ENCODE results near the gene SPC25. TPM values are rescaled to one million over a fixed set of nuclear protein-coding genes. Genes with fewer than 3 reads are reported as not detected.

The SPC25 gene
- total RNA-seq, 1 donor from 2014 or later, result 60.0 TPM

DNA sequence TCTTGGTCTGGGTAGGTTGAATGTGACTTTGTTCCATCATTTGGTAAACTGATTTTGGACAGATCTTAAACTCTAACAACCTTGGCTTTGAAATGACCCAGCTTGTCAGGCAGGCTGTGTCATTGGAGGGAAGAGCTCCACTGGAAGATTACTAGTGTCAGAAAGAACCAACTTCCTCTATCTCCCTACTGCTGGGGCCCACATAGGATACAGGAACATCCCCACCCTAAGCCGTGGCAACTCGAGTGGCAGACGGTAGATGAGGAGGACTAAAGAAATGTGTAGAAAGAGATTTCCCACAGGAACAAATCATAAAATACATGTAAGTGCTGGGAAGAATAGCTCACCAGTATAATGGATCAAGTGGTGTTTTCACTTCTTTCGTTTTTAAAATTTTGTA is 6.6 kb upstream of the SPC25 start:
- no peaks in the 10 kb centered on the region for H3K36me3 ChIP-seq
- DNase-seq (ENCODE audit: low spot score), result no peak
- H3K27me3 ChIP-seq, result peaks cover 11% of the 10 kb centered on the region
- no peaks in the 10 kb centered on the region for H3K36me3 Mint-ChIP-seq
- no peak overlapping the region for H2AFZ ChIP-seq (replicated peaks)
- no peaks in the 10 kb centered on the region for H3K9me3 ChIP-seq (ENCODE audit: low read depth)
- no peak overlapping the region for H3K27ac Mint-ChIP-seq
- H3K4me2 ChIP-seq, result no peak overlapping the region
- H3K27ac ChIP-seq, result no peak overlapping the region
- no peaks in the 10 kb centered on the region for H4K20me1 ChIP-seq (ENCODE audit: low read depth)
- no peaks in the 10 kb centered on the region for H3K9me3 Mint-ChIP-seq
- H3K4me1 ChIP-seq, result no peaks in the 10 kb centered on the region
- H3F3A ChIP-seq (ENCODE audit: low read depth), result peaks cover 4% of the 10 kb centered on the region
- no peaks in the 10 kb centered on the region for H3K79me2 ChIP-seq (ENCODE audit: low read depth)
- H3K4me1 Mint-ChIP-seq, result no peaks in the 10 kb centered on the region
- no peak overlapping the region for H3K9ac ChIP-seq
- no peak for TF ChIP-seq EZH2phosphoT487 (IDR thresholded peaks at IDR 0.05)
- TF ChIP-seq, protein P1, sequence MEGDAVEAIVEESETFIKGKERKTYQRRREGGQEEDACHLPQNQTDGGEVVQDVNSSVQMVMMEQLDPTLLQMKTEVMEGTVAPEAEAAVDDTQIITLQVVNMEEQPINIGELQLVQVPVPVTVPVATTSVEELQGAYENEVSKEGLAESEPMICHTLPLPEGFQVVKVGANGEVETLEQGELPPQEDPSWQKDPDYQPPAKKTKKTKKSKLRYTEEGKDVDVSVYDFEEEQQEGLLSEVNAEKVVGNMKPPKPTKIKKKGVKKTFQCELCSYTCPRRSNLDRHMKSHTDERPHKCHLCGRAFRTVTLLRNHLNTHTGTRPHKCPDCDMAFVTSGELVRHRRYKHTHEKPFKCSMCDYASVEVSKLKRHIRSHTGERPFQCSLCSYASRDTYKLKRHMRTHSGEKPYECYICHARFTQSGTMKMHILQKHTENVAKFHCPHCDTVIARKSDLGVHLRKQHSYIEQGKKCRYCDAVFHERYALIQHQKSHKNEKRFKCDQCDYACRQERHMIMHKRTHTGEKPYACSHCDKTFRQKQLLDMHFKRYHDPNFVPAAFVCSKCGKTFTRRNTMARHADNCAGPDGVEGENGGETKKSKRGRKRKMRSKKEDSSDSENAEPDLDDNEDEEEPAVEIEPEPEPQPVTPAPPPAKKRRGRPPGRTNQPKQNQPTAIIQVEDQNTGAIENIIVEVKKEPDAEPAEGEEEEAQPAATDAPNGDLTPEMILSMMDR (IDR thresholded peaks at IDR 0.05), result no peak
- no peak for TF ChIP-seq EZH2 (IDR thresholded peaks at IDR 0.05)
- no peak overlapping the region for H3K4me3 Mint-ChIP-seq
- H3K4me3 ChIP-seq, result no peak overlapping the region
- H3K27me3 Mint-ChIP-seq (ENCODE audit: insufficient read depth, low read depth), result peaks cover 3% of the 10 kb centered on the region

DNA sequence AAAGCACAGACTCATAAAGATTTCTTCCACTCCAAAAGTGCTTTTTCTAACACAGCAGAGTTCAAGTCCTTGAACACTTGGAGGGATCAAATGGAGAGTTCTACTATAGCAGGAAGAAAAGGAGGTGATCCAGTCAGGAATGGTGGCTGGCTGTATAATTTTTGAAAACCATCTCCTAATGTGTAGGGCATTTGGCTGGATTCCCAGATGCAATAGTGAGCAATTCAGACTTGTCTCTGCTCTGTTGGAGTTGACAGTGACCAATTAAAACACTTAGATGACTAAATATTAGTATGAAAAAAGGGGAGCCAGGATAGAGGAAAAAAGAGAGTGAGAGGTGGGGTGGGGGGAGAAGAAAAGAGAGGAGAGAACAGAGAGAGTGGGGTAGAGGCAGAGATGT is 5.5 kb upstream of the SPC25 start:
- no peak for DNase-seq (ENCODE audit: low spot score)
- H3K27ac ChIP-seq, result no peak overlapping the region
- H3K9me3 ChIP-seq (ENCODE audit: low read depth), result no peaks in the 10 kb centered on the region
- H3K4me3 ChIP-seq, result no peak overlapping the region
- peaks cover 4% of the 10 kb centered on the region for H3F3A ChIP-seq (ENCODE audit: low read depth)
- Mint-ChIP-seq H3K4me1 (peaks cover 1% of the 10 kb centered on the region), H3K9me3 (no peaks in the 10 kb centered on the region), H3K36me3 (no peaks in the 10 kb centered on the region), H3K4me3 (no peak overlapping the region), H3K27ac (no peak overlapping the region), H3K27me3 (ENCODE audit: insufficient read depth, low read depth) (peaks cover 3% of the 10 kb centered on the region)
- no peak overlapping the region for H2AFZ ChIP-seq (replicated peaks)
- H3K4me1 ChIP-seq, result peaks cover 2% of the 10 kb centered on the region
- H3K4me2 ChIP-seq, result no peak overlapping the region
- TF ChIP-seq EZH2phosphoT487 (IDR thresholded peaks at IDR 0.05) (no peak), EZH2 (IDR thresholded peaks at IDR 0.05) (no peak)
- TF ChIP-seq, protein P1 (IDR thresholded peaks at IDR 0.05), result no peak
- H3K27me3 ChIP-seq, result peaks cover 21% of the 10 kb centered on the region
- H4K20me1 ChIP-seq (ENCODE audit: low read depth), result no peaks in the 10 kb centered on the region
- no peaks in the 10 kb centered on the region for H3K36me3 ChIP-seq
- H3K9ac ChIP-seq, result no peak overlapping the region
- H3K79me2 ChIP-seq (ENCODE audit: low read depth), result no peaks in the 10 kb centered on the region

DNA sequence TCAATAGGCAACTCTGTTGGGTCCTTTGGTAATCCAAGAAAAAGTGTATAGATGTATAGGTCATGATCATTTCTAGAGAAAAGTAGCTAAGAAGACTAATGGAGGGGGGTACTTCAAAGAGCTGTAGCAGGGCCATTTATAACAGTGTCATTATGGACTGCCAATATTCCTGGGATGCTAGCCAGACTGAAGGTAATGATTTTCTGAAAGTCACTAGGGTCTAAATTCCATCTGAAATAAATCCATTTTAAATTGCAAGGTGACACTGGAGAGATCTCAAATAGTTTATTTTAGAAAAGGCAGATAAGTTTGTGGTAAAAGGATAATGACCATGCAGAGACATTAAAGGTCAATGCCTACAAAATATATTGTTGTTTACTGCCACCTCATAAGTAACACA is 4.5 kb upstream of the SPC25 start:
- Histone ChIP-seq H3F3A (ENCODE audit: low read depth) (peaks cover 4% of the 10 kb centered on the region), H3K4me2 (no peak overlapping the region), H3K27me3 (peaks cover 22% of the 10 kb centered on the region), H3K9ac (no peak overlapping the region), H3K36me3 (no peaks in the 10 kb centered on the region), H3K9me3 (ENCODE audit: low read depth) (no peaks in the 10 kb centered on the region), H2AFZ (replicated peaks) (no peak overlapping the region), H3K27ac (no peak overlapping the region), H3K4me3 (no peak overlapping the region), H3K79me2 (ENCODE audit: low read depth) (peaks cover 3% of the 10 kb centered on the region), H3K4me1 (peaks cover 4% of the 10 kb centered on the region), H4K20me1 (ENCODE audit: low read depth) (no peaks in the 10 kb centered on the region)
- TF ChIP-seq EZH2phosphoT487 (IDR thresholded peaks at IDR 0.05) (no peak), EZH2 (IDR thresholded peaks at IDR 0.05) (no peak)
- TF ChIP-seq, protein P1 (IDR thresholded peaks at IDR 0.05), result no peak
- Mint-ChIP-seq H3K4me3 (no peak overlapping the region), H3K4me1 (peaks cover 10% of the 10 kb centered on the region), H3K36me3 (no peaks in the 10 kb centered on the region), H3K27me3 (ENCODE audit: insufficient read depth, low read depth) (peaks cover 4% of the 10 kb centered on the region), H3K9me3 (no peaks in the 10 kb centered on the region), H3K27ac (no peak overlapping the region)
- DNase-seq (ENCODE audit: low spot score), result no peak
